GM12872 (cell line): Measurements from ENCODE around the gene CYFIP2.

ENCODE experiments used
- CTCF ChIP-seq: IDR thresholded peaks from 3 replicates; pipeline ENCODE4 v1.5.1; 2011; ENCODE audit warnings: low read depth, mild to moderate bottlenecking, low read length, moderate library complexity; ENCODE audit not compliant: insufficient read depth

The CYFIP2 gene

DNA sequence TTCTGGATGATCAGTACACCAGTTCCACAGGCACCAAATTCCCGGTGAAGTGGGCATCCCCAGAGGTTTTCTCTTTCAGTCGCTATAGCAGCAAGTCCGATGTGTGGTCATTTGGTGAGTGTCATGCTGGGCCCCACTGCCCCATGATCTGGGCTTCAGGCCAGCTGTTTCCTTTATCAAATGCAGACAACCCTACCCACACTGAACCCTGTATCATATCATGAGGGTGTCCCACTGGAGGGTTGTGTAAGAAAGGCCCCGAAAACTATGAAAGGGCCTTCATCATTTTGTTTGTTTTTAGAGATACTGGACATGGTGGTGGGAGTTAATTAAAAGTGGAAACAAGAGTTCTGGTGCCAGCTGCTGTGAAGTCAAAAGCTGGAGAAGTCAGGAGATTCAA is 20.0 kb upstream of the CYFIP2 start:
- no peak for TF ChIP-seq CTCF

DNA sequence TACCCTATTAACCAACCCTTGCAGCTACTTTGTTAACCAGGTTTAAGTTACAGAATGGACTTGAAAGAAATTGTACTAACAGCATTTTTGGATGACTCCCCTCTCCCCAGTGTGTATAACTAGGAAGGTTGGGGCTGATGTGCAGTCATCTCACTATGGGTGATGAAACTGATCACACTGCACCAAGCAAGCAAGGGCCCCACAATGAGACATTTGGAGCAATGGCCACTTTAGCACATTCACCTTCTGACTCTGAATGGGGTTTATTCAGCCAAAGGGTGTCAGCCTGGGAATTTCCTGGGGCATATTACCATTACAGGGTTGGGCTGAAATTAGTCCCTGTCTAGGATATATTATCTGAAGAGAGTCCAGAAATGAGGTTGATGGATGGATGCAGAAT is 18.7 kb upstream of the CYFIP2 start:
- TF ChIP-seq CTCF = no peak

DNA sequence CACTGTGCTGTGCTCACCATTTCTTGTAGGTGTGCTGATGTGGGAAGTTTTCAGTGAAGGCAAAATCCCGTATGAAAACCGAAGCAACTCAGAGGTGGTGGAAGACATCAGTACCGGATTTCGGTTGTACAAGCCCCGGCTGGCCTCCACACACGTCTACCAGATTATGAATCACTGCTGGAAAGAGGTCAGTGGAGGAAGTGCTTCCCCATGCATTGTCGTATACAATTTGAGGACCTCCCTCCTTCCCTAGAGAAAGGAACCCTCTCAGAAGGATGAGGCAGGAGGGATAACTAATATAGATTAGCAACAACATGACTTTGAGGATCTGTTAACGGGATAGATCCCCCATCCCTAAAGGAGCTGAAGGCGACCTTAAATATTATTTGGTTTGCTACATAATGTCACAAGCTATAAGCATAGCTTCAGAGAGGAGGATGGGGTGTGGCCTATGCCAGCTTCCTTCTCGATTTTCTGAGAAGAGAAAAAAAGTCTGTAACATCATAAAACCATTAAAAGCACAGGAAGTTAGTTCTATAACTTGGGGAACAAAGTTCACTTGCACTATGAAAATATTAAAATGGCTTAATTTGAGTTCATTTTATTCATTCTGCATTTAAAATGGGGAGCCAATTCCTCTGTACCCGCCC is 17.0 kb upstream of the CYFIP2 start:
- TF ChIP-seq CTCF = no peak

GRCh38 chr5:157252711-157253465 is 13.0 kb upstream of the CYFIP2 start:
- TF ChIP-seq CTCF = no peak

- TF ChIP-seq CTCF = peak; percentile 90
Observed at GRCh38 chr5:157253547-157253946, 12.4 kb upstream of the CYFIP2 start.

- TF ChIP-seq CTCF = no peak
Observed at GRCh38 chr5:157258450-157258849, 7.5 kb upstream of the CYFIP2 start.

DNA sequence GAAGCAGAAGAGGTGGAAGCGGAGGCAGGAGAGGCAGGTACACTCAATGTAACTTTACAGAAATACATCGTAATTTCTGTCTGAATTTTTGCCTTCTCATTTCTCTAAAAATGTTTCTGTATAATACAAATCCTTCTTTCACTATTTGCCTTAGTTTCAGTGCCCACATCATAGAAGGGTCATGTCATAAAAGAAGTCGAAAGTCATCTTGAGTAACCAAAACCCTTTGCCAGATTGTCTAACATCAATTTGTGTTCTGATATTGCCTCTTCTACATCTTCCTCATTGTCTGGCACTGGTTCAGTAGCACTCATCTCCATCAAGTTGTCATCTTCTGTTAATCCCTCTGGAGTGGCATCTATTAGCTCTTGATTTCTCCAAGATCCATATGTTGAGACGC is 6.2 kb upstream of the CYFIP2 start:
- no peak for TF ChIP-seq CTCF
